ENCODE measurements around the gene RBM33. TPM values are rescaled to one million over a fixed set of nuclear protein-coding genes. Genes with fewer than 3 reads are reported as not detected.
"Not testable (repeated sequence)": the region's sequence is repeated elsewhere in the genome, so short reads cannot be mapped to it uniquely, and the experiment has no call there.

RBM33 gene
- total RNA-seq, 4 donors from 2014 or later = 20.6 to 85.1 (median 38.4) TPM

- no peak overlapping the region for H3K27ac ChIP-seq
- intact Hi-C loops (cut with DNase I; ENCODE audit: low total_unique reads) = no loop called here
- no peak for DNase-seq
- TF ChIP-seq CTCF (IDR thresholded peaks at IDR 0.05) (no peak), POLR2A (IDR thresholded peaks at IDR 0.05) (no peak)
- no peaks in the 10 kb centered on the region for H3K36me3 ChIP-seq
- no peaks in the 10 kb centered on the region for H3K9me3 ChIP-seq
- no peak overlapping the region for H3K4me3 ChIP-seq
- H3K27me3 ChIP-seq = no peaks in the 10 kb centered on the region
- H3K4me1 ChIP-seq = no peaks in the 10 kb centered on the region
Measured at GRCh38 chr7:155609185-155609584, 35.3 kb upstream of the RBM33 start.

- Histone ChIP-seq H3K9me3 (no peaks in the 10 kb centered on the region), H3K27ac (no peak overlapping the region), H3K27me3 (no peaks in the 10 kb centered on the region), H3K4me3 (no peak overlapping the region), H3K4me1 (no peaks in the 10 kb centered on the region), H3K36me3 (no peaks in the 10 kb centered on the region)
- no peak for DNase-seq
- intact Hi-C loops (cut with DNase I; ENCODE audit: low total_unique reads) = no loop called here
- no peak for TF ChIP-seq POLR2A (IDR thresholded peaks at IDR 0.05)
- no peak for TF ChIP-seq CTCF (IDR thresholded peaks at IDR 0.05)
Measured at GRCh38 chr7:155610633-155611193, 33.7 kb upstream of the RBM33 start.

GRCh38 chr7:155611808-155612447 is 32.5 kb upstream of the RBM33 start:
- no peaks in the 10 kb centered on the region for H3K9me3 ChIP-seq
- TF ChIP-seq CTCF (IDR thresholded peaks at IDR 0.05) = no peak
- no peak for TF ChIP-seq POLR2A (IDR thresholded peaks at IDR 0.05)
- no peaks in the 10 kb centered on the region for H3K4me1 ChIP-seq
- no peaks in the 10 kb centered on the region for H3K27me3 ChIP-seq
- no peak overlapping the region for H3K27ac ChIP-seq
- no peak overlapping the region for H3K4me3 ChIP-seq
- no peak for DNase-seq
- intact Hi-C loops (cut with DNase I; ENCODE audit: low total_unique reads) = no loop called here
- H3K36me3 ChIP-seq = no peaks in the 10 kb centered on the region

- no peak overlapping the region for H3K4me3 ChIP-seq
- intact Hi-C loops (cut with DNase I; ENCODE audit: low total_unique reads) = no loop called here
- TF ChIP-seq POLR2A (IDR thresholded peaks at IDR 0.05) = no peak
- no peak for TF ChIP-seq CTCF (IDR thresholded peaks at IDR 0.05)
- no peaks in the 10 kb centered on the region for H3K9me3 ChIP-seq
- H3K27ac ChIP-seq = no peak overlapping the region
- no peaks in the 10 kb centered on the region for H3K4me1 ChIP-seq
- DNase-seq = no peak
- H3K36me3 ChIP-seq = no peaks in the 10 kb centered on the region
- no peaks in the 10 kb centered on the region for H3K27me3 ChIP-seq
Measured at GRCh38 chr7:155612658-155613057, 31.8 kb upstream of the RBM33 start.

- H3K9me3 ChIP-seq; H3K27ac ChIP-seq; intact Hi-C loops (cut with DNase I; ENCODE audit: low total_unique reads); H3K36me3 ChIP-seq; H3K4me3 ChIP-seq; H3K27me3 ChIP-seq; DNase-seq; H3K4me1 ChIP-seq: not testable (repeated sequence)
Measured at GRCh38 chr7:155615085-155615484, 29.4 kb upstream of the RBM33 start.
